ENCODE data around the gene LAMB4. TPM values are rescaled to one million over a fixed set of nuclear protein-coding genes. Genes with fewer than 3 reads are reported as not detected.

The LAMB4 gene
- polyA plus RNA-seq, 1 of the 3 experiments (the other 2 are of a cell fraction): 0.36 TPM

DNA sequence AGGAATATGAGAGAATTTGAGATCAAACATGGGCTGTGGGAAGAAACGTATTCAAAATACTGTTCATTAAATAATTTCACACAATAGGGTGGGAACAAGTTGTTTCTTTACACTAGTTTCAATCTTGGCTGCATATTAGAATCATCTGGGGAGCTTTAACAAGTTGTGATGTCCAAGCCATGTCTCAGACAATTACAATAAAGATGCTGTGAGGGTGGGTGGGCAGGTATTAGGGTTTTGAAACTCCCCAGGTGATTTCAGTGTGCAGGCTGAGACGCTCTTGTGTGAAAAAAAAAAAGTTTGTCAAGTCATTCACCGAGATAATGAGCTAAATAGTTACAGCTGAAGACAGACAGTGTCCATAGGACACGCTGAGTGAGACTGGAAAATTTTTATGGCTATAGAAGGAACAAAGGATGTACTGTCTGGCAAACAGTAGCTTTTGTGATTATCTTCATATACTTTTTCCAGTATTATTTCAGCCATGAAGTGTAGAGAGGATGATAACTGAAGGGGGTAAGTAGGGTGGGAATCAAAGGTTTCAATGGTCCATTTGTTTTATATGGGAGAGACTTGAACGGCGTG is 12.6 kb upstream of the LAMB4 start:
- Histone ChIP-seq H3K9ac (no peak overlapping the region), H3K27me3 (ENCODE audit: insufficient read depth) (no peaks in the 10 kb centered on the region), H3K4me2 (no peak overlapping the region), H3K9me3 (no peaks in the 10 kb centered on the region), H3K9me2 (no peaks in the 10 kb centered on the region), H2AFZ (ENCODE audit: low read depth) (no peak overlapping the region), H3K4me3 (ENCODE audit: low read depth in 2 of 2, low read length in 1 of 2) (no peak overlapping the region), H4K20me1 (ENCODE audit: insufficient read depth) (no peaks in the 10 kb centered on the region), H3K27ac (ENCODE audit: low read depth in 2 of 2, low read length in 1 of 2) (no peak overlapping the region), H3F3A (replicated peaks; ENCODE audit: insufficient read depth) (peaks cover 4% of the 10 kb centered on the region), H3K36me3 (replicated peaks in 1 of 2; ENCODE audit: control insufficient read depth in 1 of 2, insufficient read depth in 2 of 2, low read length in 1 of 2) (no peaks in the 10 kb centered on the region), H3K4me1 (ENCODE audit: control insufficient read depth in 1 of 2, insufficient read depth in 2 of 2, low read depth in 1 of 2, low read length in 1 of 2) (peaks cover 5 to 13% of the 10 kb centered on the region in 2 experiments; a peak in 2 of 4 replicates), H3K79me2 (ENCODE audit: insufficient read depth) (no peaks in the 10 kb centered on the region)
- TF ChIP-seq RFX5 (IDR thresholded peaks at IDR 0.05; ENCODE audit: low read length): no peak
- no peak for TF ChIP-seq TEAD4 (IDR thresholded peaks at IDR 0.05; ENCODE audit: borderline replicate concordance, insufficient read depth)
- TF ChIP-seq NRF1 (IDR thresholded peaks at IDR 0.05; ENCODE audit: low read depth, low read length): no peak
- TF ChIP-seq POLR2AphosphoS5 (IDR thresholded peaks at IDR 0.05; ENCODE audit: low read depth, low read length): no peak
- TF ChIP-seq YY1 (IDR thresholded peaks at IDR 0.05; ENCODE audit: low read depth): no peak
- TF ChIP-seq MEF2A (IDR thresholded peaks at IDR 0.05; ENCODE audit: borderline replicate concordance, low read depth): no peak
- TF ChIP-seq RCOR1 (IDR thresholded peaks at IDR 0.05; ENCODE audit: low read length): no peak
- TF ChIP-seq, protein P1, sequence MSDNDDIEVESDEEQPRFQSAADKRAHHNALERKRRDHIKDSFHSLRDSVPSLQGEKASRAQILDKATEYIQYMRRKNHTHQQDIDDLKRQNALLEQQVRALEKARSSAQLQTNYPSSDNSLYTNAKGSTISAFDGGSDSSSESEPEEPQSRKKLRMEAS (IDR thresholded peaks at IDR 0.05; ENCODE audit: low read depth): no peak
- TF ChIP-seq, protein P2, sequence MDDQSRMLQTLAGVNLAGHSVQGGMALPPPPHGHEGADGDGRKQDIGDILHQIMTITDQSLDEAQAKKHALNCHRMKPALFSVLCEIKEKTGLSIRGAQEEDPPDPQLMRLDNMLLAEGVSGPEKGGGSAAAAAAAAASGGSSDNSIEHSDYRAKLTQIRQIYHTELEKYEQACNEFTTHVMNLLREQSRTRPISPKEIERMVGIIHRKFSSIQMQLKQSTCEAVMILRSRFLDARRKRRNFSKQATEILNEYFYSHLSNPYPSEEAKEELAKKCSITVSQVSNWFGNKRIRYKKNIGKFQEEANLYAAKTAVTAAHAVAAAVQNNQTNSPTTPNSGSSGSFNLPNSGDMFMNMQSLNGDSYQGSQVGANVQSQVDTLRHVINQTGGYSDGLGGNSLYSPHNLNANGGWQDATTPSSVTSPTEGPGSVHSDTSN (IDR thresholded peaks at IDR 0.05): no peak
- TF ChIP-seq SIN3A (IDR thresholded peaks at IDR 0.05; ENCODE audit: borderline replicate concordance, low read depth, low read length): no peak
- no peak for TF ChIP-seq EZH2phosphoT487 (IDR thresholded peaks at IDR 0.05; ENCODE audit: borderline replicate concordance, low read depth)
- no peak for TF ChIP-seq FOXJ3 (CRISPR knock-in tag; IDR thresholded peaks at IDR 0.05)
- TF ChIP-seq NFIC (IDR thresholded peaks at IDR 0.05; ENCODE audit: borderline replicate concordance): no peak
- TF ChIP-seq GATA2 (CRISPR knock-in tag; IDR thresholded peaks at IDR 0.05): no peak
- TF ChIP-seq, protein P3, sequence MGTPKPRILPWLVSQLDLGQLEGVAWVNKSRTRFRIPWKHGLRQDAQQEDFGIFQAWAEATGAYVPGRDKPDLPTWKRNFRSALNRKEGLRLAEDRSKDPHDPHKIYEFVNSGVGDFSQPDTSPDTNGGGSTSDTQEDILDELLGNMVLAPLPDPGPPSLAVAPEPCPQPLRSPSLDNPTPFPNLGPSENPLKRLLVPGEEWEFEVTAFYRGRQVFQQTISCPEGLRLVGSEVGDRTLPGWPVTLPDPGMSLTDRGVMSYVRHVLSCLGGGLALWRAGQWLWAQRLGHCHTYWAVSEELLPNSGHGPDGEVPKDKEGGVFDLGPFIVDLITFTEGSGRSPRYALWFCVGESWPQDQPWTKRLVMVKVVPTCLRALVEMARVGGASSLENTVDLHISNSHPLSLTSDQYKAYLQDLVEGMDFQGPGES (IDR thresholded peaks at IDR 0.05; ENCODE audit: low read depth, low read length): no peak
- TF ChIP-seq GABPA (IDR thresholded peaks at IDR 0.05; ENCODE audit: low read depth): no peak
- no peak for TF ChIP-seq ELF1 (IDR thresholded peaks at IDR 0.05)
- no peak for TF ChIP-seq CHD2 (IDR thresholded peaks at IDR 0.05; ENCODE audit: low read length, partially characterized antibody)
- TF ChIP-seq RXRA (IDR thresholded peaks at IDR 0.05; ENCODE audit: borderline replicate concordance, low read depth): no peak
- 85% methylated on average over 6 of the region's 6 CpGs for WGBS (ENCODE audit: low lambda C conversion rate)
- DNase-seq: no peak
- POLR2A ChIA-PET: no interaction called here
- CTCF ChIA-PET: interaction anchor here (0.7 to 1.2 kb wide), 2 partner anchors 33 to 89 kb away, joined by 3 read pairs; no protein-coding TSS in a partner anchor
